H54 (cell line): ENCODE results near the gene VPS33B.

Source experiments
- DNase-seq: peaks from one replicate; pipeline ENCODE4 v3.0.0; 2011; ENCODE audit warnings: low spot score, mixed read lengths; ENCODE audit not compliant: insufficient read length
- FAIRE-seq: peaks from 3 replicates; lab custom pipeline; 2011; peaks lifted over from hg19 to GRCh38; lab: Jason Lieb, UNC
- POLR2A ChIP-seq: IDR thresholded peaks from 2 replicates; pipeline ENCODE4 v1.6.1; 2011; ENCODE audit warnings: low read depth, mild to moderate bottlenecking, low read length

Gene VPS33B

DNA sequence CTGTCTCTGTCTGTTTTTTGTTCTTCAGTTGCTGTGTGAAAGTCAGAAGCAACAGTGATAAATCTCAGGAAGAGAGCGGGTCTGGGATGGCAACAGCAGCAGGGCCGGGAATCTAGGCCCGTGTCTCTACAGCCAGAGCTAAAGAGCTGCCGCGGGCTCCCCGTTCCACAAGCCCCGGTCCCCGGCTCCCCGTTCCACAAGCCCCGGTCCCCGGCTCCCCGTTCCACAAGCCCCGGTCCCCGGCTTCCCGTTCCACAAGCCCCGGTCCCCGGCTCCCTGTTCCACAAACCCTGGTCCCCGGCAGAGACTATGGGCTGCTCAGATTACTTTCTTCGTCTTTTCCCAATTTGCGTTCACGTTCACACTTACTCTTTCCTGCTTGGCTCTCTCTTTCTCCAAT, 48.2 kb downstream of the VPS33B start:
- no peak for DNase-seq

DNA sequence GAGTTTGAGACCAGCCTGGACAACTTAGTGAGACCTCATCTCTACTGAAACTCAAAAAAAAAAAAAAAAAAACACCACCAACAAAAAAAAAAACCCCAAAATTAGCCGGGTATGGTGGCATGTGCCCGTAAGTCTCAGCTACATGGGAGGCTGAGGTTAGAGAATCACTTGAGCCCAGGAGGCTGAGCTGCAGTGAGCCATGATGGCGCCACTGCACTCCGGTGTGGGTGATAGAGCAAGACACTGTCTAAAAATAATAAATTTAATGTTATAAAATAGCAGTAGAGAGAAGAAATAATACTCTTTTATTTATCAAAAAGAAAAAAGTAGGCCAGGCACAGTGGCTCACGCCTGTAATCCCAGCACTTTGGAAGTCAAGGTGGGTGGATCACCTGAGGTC, 50.3 kb downstream of the VPS33B start:
- no peak for DNase-seq
- no peak for FAIRE-seq
- no peak for TF ChIP-seq POLR2A

More for the DNA sequence above, 48.2 kb downstream of the VPS33B start:
- no peak for TF ChIP-seq POLR2A
- no peak for FAIRE-seq

DNA sequence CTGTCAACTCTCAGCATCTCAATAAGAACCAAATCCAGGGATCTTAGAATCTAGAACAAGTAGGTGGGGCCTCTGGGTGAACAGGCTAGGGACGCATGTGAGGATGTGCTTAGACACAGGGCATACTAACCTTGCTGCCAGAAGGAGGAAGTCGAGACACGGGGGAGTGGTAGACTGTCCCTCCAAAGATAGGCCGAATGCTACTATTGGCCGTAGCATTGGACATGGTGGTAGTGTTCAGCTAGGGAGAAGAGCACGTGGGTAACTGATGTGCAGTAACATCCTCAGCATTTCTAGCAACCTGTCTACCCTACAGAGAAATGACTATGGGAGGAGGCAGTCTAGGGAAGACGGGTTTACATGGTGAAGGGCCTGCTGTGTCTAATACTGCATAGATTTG, 52.1 kb downstream of the VPS33B start:
- DNase-seq: no peak
- no peak for TF ChIP-seq POLR2A
- no peak for FAIRE-seq

DNA sequence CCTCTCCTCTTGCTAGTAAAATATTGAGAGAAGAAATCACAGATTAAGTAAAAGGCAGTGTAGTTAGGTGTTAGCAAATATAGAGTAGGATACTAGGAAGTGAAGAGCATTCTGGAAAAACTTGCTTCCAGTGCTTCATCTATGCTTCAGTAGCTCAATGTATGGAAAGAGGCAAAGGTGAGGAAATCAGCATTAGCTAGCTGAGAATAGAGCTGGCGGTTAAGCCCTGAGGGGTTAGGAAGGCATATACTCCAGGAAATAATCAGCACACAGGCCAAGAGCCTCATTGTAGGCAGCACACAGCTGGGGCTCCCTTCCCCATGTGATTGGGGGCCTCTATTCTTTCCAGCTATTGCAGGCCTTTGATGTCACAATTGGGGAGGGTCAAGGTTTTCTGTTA, 54.0 kb downstream of the VPS33B start:
- TF ChIP-seq POLR2A: no peak
- FAIRE-seq (no peak), DNase-seq (no peak)

DNA sequence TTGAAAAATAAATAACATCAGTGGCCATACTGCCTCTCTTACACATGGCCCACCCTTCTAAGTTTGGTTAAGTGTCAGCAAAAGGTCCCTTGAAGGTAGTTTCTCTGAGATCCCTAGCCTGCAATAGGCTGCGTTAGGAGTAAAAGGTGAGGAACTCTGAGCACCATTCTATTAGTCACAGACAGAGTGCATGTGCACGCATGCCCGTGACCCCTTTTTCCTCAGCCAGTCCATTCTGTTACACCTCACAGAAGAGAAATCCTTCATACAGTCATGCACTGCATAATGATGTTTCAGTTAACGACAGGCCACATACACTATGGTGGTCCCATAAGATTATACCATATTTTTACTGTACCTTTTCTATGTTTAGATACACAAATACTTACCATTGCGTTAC, 55.2 kb downstream of the VPS33B start:
- DNase-seq (no peak), FAIRE-seq (no peak)
- TF ChIP-seq POLR2A: no peak

DNA sequence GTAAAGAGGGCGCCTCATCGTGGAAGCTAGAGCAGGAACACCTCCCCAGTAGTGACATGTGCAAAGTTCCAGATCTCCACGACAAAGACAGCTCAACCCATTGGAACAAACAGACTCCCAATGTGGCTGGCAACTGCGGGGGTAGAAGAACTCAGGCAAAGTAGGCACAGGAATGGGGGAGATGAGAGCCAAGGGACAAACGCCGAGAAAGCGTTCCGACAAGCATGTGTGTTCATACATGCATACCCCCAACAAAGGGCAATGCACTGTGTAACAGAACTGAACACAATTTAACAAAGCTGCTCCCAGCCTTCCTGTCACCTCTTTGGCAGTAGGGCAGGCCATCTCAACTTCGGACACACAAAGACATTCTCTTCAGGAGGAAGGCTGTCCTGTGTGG, 56.1 kb downstream of the VPS33B start:
- DNase-seq: no peak
- TF ChIP-seq POLR2A: no peak

DNA sequence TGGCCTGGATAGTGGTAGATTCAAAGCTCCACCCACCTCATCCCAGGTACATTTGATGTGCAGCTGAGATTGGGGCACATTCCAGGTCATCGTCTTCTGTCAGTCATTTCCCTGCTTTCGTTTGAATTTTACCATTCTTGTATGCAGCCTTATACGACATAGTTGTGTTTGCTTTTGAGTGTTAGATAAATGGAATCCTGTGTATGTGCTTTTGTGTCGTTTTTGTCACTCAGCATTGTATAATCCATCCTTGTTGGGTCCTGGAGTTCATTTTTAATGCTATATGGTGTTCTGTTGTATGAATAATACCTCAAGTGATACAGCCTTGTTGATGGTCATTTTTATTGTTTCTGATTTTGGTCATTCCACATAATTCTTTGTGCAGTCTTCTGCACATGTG, 60.4 kb downstream of the VPS33B start:
- FAIRE-seq (no peak), DNase-seq (no peak)
- TF ChIP-seq POLR2A: no peak

More for the DNA sequence above, 56.1 kb downstream of the VPS33B start:
- FAIRE-seq: no peak

DNA sequence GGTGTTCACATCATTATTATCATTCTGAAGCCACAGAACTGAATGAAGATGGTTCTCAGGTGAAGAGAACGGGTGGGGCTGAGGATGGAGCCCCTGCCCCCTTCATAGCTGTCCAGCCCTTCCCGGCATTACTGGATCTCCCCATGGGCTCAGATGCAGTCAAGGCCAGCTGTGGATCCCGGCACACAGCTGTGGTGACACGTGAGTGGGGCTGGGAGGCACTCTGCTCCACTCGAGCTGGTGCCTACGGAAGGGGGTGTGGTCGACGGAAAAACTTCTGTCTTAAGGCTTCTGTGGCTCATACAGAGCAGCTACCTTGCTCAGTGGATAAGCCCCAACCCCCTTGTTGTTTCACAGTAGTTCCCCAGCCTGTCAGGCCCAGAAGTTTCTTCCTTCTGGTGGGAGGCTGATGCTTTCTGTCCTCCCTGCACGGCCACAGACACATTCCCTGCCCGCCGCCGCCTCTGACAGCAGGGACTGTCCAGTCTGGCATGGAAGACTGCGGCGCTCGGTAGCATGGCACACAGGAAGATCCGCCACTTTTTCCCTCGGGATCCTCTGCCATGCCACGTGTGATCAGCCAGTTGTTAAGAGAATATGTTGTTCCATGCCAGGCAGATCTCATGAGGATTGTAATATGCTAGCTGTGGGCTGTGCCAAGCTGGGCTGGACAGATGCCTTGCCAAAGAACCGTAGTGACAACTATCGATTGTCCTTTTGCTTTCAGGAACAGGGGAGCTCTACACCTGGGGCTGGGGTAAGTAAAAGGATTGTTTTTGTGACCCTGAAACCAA, 61.9 kb downstream of the VPS33B start:
- FAIRE-seq: no peak
- TF ChIP-seq POLR2A: no peak
- no peak for DNase-seq

DNA sequence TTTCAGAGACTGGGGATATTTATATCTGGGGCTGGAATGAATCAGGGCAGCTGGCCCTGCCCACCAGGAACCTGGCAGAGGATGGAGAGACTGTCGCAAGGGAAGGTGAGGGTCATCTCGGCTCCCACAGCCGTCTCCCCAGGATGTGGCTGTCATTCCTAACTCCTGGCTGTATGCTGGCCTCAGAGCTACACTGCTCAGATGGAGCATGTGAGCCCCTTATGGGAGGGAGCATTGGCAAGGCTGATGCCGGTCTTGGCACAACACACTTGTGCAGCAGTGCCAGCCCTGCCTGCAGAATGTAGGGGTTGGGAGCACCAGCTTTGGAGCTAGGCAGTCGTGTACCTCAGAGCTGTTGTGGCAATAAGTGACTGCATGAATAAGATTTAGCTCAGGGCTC, 62.5 kb downstream of the VPS33B start:
- FAIRE-seq (no peak), DNase-seq (no peak)
- TF ChIP-seq POLR2A: no peak

DNA sequence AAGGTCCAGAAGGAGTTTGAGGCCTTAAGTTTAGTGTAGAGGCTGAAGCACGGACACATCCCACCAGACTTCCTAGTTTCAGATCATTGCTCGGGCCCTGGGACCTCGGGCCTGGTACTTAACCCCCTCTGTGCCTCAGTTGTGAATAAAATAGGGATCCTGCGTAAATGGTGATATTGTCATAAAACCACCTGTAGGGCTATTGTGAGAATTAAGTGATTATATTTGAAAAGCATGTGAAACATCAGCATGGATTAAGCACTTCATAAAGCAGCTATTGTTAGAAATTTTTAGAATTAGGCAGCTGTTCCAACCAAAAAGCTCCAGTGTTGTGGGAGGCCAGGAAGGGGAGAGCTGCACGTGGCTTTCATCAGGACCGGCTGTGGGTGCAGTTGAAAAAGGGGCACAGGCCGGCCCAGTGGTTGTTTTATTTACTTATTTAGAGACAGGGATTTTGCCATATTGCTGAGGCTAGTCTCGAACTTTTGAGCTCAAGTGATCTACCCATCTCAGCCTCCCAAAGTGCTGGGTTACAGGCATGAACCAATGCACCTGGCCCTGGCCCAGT, 63.3 kb downstream of the VPS33B start:
- FAIRE-seq (no peak), DNase-seq (no peak)
- TF ChIP-seq POLR2A: no peak

DNA sequence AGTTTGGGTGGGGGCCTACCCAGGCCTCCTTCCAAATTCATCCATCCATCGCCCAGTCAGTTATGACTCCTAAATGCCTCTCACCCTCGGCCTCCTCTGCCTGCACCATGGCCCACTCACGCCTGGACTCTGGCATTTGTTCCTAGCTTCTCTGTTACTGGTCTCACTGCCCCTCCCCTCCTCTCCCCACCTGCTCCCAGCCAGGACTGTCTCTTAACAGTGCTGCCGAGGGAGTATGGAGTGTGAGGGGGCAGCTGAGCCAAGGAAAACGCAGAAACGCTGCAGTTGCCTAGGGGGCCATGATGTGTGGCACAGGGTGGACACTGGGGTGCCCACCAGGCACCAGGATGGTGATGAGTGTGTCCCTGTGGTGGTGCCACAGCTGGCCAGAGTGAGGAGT, 64.6 kb downstream of the VPS33B start:
- no peak for TF ChIP-seq POLR2A
- FAIRE-seq: no peak
- no peak for DNase-seq

DNA sequence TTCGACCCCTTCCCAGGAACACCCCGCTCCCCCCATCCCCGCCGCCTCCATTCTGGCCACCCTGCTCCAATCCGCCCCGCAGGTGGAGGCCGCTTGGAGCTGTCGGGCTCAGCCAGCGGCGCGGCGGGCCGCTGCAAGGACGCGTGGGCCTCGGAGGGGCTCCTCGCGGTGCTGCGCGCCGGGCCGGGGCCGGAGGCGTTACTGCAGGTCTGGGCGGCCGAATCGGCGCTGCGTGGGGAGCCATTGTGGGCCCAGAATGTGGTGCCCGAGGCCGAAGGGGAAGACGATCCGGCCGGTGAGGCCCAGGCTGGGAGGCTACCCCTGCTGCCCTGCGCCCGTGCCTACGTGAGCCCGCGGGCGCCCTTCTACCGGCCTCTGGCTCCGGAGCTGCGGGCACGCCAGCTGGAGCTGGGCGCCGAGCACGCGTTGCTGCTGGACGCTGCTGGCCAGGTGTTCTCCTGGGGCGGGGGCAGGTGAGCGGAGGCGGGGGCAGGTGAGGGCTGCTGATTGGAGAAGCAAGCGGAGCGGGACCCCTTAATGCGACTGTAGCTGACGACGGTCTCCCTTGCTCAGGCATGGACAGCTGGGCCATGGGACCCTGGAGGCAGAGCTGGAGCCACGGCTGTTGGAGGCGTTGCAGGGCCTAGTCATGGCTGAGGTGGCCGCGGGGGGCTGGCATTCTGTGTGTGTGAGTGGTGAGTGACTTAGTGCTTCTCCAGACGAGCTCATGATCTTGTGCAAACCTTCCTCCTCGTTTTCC, 65.2 kb downstream of the VPS33B start:
- DNase-seq (no peak), FAIRE-seq (no peak)
- no peak for TF ChIP-seq POLR2A

DNA sequence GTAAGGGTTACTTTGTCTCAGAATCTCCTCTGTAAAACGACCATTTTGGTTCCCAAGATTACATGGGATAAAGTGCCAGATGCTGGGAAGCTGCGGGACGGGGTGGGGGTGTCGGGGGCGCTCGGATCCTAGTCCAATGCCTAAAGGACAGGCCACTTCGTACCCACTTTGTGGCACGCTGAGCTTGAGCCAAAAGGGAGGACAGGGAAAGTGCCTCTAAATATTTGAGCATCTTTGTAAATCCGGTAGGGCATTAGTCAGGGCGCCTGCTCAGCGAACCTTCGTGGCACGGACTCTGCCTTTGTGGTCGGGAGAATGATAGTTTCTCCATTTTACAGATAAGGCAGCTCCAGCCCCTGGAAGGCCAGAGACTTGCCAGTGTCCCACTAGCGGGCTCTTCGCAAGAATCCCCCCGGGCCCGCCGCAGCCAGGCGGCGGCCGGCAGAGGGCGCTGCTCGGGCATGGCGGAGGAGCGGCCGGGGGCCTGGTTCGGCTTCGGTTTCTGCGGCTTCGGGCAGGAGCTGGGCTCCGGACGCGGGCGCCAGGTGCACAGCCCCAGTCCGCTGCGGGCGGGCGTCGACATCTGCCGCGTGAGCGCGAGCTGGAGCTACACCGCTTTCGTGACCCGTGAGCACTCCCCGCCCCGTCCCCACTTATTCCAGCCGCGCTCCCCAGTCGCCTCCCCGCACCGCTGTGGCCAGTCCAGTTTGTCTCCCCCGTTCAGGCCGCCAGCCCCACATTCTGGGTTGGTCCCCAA, 65.9 kb downstream of the VPS33B start:
- TF ChIP-seq POLR2A: no peak
- FAIRE-seq (no peak), DNase-seq (no peak)
